Measurements from ENCODE around the gene PROK2.

Gene PROK2

DNA sequence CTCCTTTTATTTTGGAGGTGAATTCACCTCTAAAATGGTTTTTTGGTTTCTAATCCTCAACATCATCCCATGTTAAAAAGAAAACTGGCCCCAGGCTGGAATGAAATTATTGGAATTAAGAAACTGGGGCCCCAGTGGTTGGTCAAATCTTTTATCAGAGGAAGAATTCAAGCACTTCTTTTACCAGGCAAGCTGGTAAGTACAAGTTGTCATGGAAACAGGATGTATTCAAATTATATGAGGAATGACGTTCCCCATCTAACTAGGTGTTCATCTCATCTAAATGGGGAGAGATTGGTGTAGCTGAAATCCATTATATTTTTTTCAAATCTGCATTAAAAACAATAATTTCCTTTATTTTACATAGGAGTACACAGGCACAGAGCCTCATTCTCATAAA is 50.1 kb downstream of the PROK2 start:
- DNase-seq (ENCODE audit: low read depth) = no peak

DNA sequence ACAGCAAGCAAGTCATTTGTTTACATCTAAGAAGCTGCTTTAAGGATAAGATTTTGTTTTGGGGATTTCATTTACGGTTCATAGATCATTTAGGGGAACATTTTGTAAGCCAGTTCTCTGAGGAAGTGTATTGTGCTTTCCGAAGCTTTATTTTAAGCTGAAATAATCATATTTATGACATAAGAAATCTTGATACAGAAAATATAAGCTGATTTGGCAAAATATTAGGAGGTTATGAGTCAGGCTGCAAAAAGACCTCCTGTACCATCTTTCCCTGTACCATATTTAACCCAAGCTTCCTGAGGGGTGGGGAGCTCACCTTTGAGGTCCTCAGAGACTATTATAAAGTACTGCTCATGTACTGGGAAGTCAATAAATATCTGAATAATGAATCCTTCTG is 51.6 kb downstream of the PROK2 start:
- DNase-seq (ENCODE audit: low read depth) = no peak

DNA sequence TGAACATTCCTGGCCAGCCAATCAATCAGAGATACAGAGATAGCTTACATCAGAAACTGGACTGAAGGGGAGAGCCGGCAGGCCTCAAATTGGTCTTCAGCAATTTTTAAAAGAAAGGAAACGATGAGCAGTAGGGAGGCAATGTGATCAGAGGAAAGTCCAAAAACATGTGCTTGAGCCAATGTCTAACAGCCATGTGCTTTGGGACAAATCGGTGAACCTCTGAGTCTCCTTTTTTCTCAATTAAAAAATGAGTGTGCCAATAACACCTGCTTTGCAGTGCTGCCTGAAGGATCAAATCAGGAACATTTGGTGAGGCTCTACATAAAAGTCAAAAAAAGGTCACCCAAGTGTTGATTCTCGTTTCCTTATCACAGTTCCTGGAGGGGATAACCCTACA is 52.3 kb downstream of the PROK2 start:
- DNase-seq (ENCODE audit: low read depth) = no peak

- DNase-seq (ENCODE audit: low read depth) = no peak
Measured at GRCh38 chr3:71728632-71729342, 56.2 kb downstream of the PROK2 start.

GRCh38 chr3:71726146-71726545 is 58.8 kb downstream of the PROK2 start:
- no peak for DNase-seq (ENCODE audit: low read depth)

- no peak for DNase-seq (ENCODE audit: low read depth)
Measured at GRCh38 chr3:71725271-71725991, 59.5 kb downstream of the PROK2 start, which contains the start of gene EIF4E3. TSS of gene EIF4E3 (minus strand) at chr3:71725402. CDS start at chr3:71725367, 35 bp downstream.

DNA sequence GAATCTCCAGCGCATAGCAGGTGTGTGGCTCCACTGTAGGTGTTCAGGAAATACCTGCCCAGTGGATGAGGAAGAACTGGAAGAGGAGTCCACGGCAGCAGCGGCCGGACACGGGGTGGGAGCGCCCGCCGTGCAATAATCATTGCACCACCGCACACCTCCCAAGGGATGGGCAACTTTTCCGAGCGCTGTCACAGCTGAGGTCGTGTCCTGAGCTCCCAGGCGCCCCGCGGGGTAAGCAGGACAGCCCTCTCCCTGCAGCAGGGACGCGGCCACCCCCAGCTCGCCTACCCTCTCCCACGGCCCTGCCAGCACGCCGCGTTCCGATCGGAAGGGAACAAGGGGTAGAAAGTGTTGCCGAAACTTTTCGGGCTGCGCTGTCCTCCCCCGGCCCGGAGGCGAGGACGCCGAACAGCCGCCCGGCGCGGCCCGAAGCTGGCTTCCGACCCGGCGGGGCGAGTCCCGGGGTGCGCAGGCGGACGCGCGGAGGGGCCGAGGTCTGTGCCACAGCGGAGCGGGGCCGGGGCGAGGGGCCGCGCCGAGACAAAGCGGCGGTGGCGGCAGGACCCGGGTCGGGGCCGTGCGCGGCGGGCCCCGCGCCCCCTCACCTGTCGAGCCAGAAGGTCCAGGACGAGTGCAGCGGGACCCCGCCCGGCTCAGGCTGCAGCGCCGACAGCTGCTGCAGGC is 60.2 kb downstream of the PROK2 start:
- DNase-seq (ENCODE audit: low read depth) = no peak

GRCh38 chr3:71724171-71724453 is 60.8 kb downstream of the PROK2 start:
- DNase-seq (ENCODE audit: low read depth) = no peak

DNA sequence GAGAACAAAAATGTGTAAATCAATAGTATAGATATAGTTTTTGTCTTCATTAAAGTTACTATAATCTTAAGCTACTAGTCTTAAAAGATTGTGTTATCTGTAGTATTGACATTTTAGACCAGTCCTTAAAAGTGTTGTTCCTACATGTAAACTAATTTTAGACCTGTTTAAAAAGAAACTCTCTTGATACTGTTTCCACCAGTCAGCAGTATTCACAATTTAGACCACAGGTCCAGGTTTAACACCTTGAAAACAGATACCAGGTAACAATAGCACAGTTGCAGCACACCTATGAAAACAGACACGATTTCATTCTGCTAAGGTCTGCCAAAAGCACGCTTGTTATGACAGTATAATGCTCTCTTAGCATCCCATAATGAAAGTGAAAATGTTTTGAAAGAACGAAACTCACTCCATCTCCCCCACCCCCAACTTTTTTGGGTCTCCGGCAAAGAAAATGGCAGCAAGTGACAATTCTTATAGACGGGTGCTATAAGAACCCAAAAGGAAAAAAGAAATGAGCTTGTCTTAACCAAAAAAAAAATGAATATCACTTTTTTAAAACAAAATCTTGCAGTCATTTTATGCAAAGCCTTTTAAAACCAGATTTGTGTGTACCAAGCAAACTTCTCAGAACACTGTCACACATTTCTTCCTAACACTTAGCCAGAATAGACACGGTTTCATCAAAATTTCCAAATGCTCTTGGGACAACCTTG is 61.3 kb downstream of the PROK2 start:
- peak; percentile 37 for DNase-seq (ENCODE audit: low read depth)

GRCh38 chr3:71722693-71723092 is 62.3 kb downstream of the PROK2 start:
- DNase-seq (ENCODE audit: low read depth) = no peak

Data from activated gamma-delta T cell treated with anti-CD3 and anti-CD28 coated beads, Interleukin-2, amount 50 U/mL, for 16 hours (primary cell).